WTC11 (cell line): ENCODE measurements around the gene TMEM106A.

Experiments
- CBFB ChIP-seq: sonication (generic); formaldehyde crosslinking; IDR thresholded peaks from 2 replicates; pipeline ENCODE4 v1.8.1; 2022; ENCODE audit warnings: mild to moderate bottlenecking, low read depth, missing genetic modification reagents
- CTCF ChIP-seq: fragments of 200-600 bp; IDR thresholded peaks from 2 replicates; pipeline ENCODE4 v1.8.0; 2022; ENCODE audit warnings: antibody characterized with exemption
- ETV6 ChIP-seq: sonication (generic); formaldehyde crosslinking; IDR thresholded peaks from 2 replicates; pipeline ENCODE4 v1.8.1; 2022; ENCODE audit warnings: mild to moderate bottlenecking, missing genetic modification reagents
- MAX ChIP-seq: sonication (generic); formaldehyde crosslinking; IDR thresholded peaks from 2 replicates; pipeline ENCODE4 v1.8.0; 2022; ENCODE audit warnings: mild to moderate bottlenecking, missing genetic modification reagents
- MLX ChIP-seq: sonication (generic); formaldehyde crosslinking; IDR thresholded peaks from 2 replicates; pipeline ENCODE4 v1.8.1; 2023; ENCODE audit warnings: mild to moderate bottlenecking, missing genetic modification reagents, moderate library complexity
- MYBL2 ChIP-seq: sonication (generic); formaldehyde crosslinking; IDR thresholded peaks from 2 replicates; pipeline ENCODE4 v1.8.1; 2023; ENCODE audit warnings: mild to moderate bottlenecking, moderate library complexity, missing genetic modification reagents
- NR3C1 ChIP-seq: sonication (generic); formaldehyde crosslinking; conservative IDR thresholded peaks from 2 replicates; pipeline ENCODE4 v1.8.1; 2023; ENCODE audit warnings: low read depth, mild to moderate bottlenecking, missing genetic modification reagents
- SP1 ChIP-seq: sonication (generic); formaldehyde crosslinking; conservative IDR thresholded peaks from 2 replicates; pipeline ENCODE4 v1.8.1; 2022; ENCODE audit warnings: missing genetic modification reagents
- TEAD4 ChIP-seq: sonication (generic); formaldehyde crosslinking; IDR thresholded peaks from 2 replicates; pipeline ENCODE4 v1.8.0; 2022; ENCODE audit warnings: mild to moderate bottlenecking, missing genetic modification reagents
- ZBTB21 ChIP-seq: sonication (generic); formaldehyde crosslinking; IDR thresholded peaks from 2 replicates; pipeline ENCODE4 v1.8.1; 2023; ENCODE audit warnings: mild to moderate bottlenecking, missing genetic modification reagents, borderline replicate concordance
- ZNF232 ChIP-seq: sonication (generic); formaldehyde crosslinking; IDR thresholded peaks from 2 replicates; pipeline ENCODE4 v1.8.0; 2022; ENCODE audit warnings: mild to moderate bottlenecking, missing genetic modification reagents
- ZNF416 ChIP-seq: fragments of 250-450 bp; sonication (Bioruptor Pico); IDR thresholded peaks from 2 replicates; pipeline ENCODE4 v1.9.0; 2021; ENCODE audit warnings: mild to moderate bottlenecking, inconsistent platforms

GRCh38 chr17:43199633-43200032, 12.0 kb upstream of the TMEM106A start:
- TF ChIP-seq ZNF416 (CRISPR knock-in tag) (no peak), MYBL2 (CRISPR knock-in tag) (no peak), CTCF (no peak), TEAD4 (CRISPR knock-in tag) (no peak), CBFB (CRISPR knock-in tag) (no peak), ZNF232 (no peak), ZBTB21 (no peak), NR3C1 (CRISPR knock-in tag) (no peak), ETV6 (no peak), MLX (no peak), SP1 (CRISPR knock-in tag) (no peak), MAX (CRISPR knock-in tag) (no peak)
